Activated CD8-positive, alpha-beta memory T cell treated with anti-CD3 and anti-CD28 coated beads, Interleukin-2, amount 50 U/mL, for 48 hours (primary cell): Measurements from ENCODE around the gene NUP50.
"Not testable (repeated sequence)": the region's sequence is repeated elsewhere in the genome, so short reads cannot be mapped to it uniquely, and the experiment has no call there.

ENCODE experiments used
- DNase-seq: peaks from one replicate; pipeline ENCODE4 v3.0.0-alpha.2; 2020

Gene NUP50

GRCh38 chr22:45163099-45163450 lies 650 bp upstream of the NUP50 start:
- no peak for DNase-seq

GRCh38 chr22:45164270-45165088 lies 754 bp downstream of the NUP50 start:
- peak; percentile 70 for DNase-seq

- no peak for DNase-seq
These were observed 3.2 kb downstream of the NUP50 start for GRCh38 chr22:45166932-45167331.

- peak; percentile 67 for DNase-seq
These were observed 6.1 kb downstream of the NUP50 start for GRCh38 chr22:45169591-45170466.

GRCh38 chr22:45171830-45172229 lies 8.1 kb downstream of the NUP50 start:
- DNase-seq: no peak

GRCh38 chr22:45172881-45173585 lies 9.3 kb downstream of the NUP50 start:
- DNase-seq: no peak

- no peak for DNase-seq
These were observed 15.7 kb downstream of the NUP50 start for GRCh38 chr22:45179276-45180049.

- no peak for DNase-seq
These were observed 16.5 kb downstream of the NUP50 start for GRCh38 chr22:45180146-45180679.

GRCh38 chr22:45181240-45181639 lies 17.5 kb downstream of the NUP50 start:
- DNase-seq: no peak

- DNase-seq: no peak
These were observed 18.0 kb downstream of the NUP50 start for GRCh38 chr22:45181766-45182165.

- DNase-seq: no peak
These were observed 20.2 kb downstream of the NUP50 start for GRCh38 chr22:45183974-45184373.

- DNase-seq: no peak
These were observed 22.2 kb downstream of the NUP50 start for GRCh38 chr22:45185718-45186514.

GRCh38 chr22:45187891-45188290 lies 24.2 kb downstream of the NUP50 start:
- DNase-seq: no peak

- DNase-seq: no peak
These were observed 25.1 kb downstream of the NUP50 start for GRCh38 chr22:45188779-45189178.

GRCh38 chr22:45190202-45190872 lies 26.6 kb downstream of the NUP50 start:
- no peak for DNase-seq

- not testable (repeated sequence) for DNase-seq
These were observed 28.0 kb downstream of the NUP50 start for GRCh38 chr22:45191746-45192145.

- no peak for DNase-seq
These were observed 29.0 kb downstream of the NUP50 start for GRCh38 chr22:45192701-45193187.

GRCh38 chr22:45194686-45195085 lies 31.0 kb downstream of the NUP50 start:
- no peak for DNase-seq

GRCh38 chr22:45195616-45196015 lies 31.9 kb downstream of the NUP50 start:
- DNase-seq: no peak

GRCh38 chr22:45196308-45196707 lies 32.6 kb downstream of the NUP50 start:
- DNase-seq: no peak
